ENCODE results near the gene MKLN1. TPM values are rescaled to one million over a fixed set of nuclear protein-coding genes. Genes with fewer than 3 reads are reported as not detected.

MKLN1 gene
- total and polyA plus RNA-seq, 2 donors: 14.4 to 28.9 TPM

GRCh38 chr7:131292141-131292905 is 35.4 kb upstream of the MKLN1 start:
- Histone ChIP-seq H3K9me3 (ENCODE audit: control insufficient read depth in 2 of 2, insufficient read depth in 1 of 2, low read length in 1 of 2) (no peaks in the 10 kb centered on the region), H3K27ac (ENCODE audit: low read depth in 1 of 2, low read length in 1 of 2) (no peak overlapping the region), H3K4me1 (ENCODE audit: control insufficient read depth in 2 of 2, insufficient read depth in 2 of 2, low read length in 2 of 2) (no peaks in the 10 kb centered on the region), H3K4me3 (ENCODE audit: low read length in 2 of 2) (no peak overlapping the region), H3K27me3 (ENCODE audit: control insufficient read depth in 2 of 2, insufficient read depth in 1 of 2, low read length in 1 of 2) (no peaks in the 10 kb centered on the region), H3K36me3 (ENCODE audit: control insufficient read depth in 2 of 2, insufficient read depth in 2 of 2, low read length in 1 of 2) (no peaks in the 10 kb centered on the region)
- 93% methylated on average over 4 of the region's 4 CpGs for WGBS
- no peak for DNase-seq (ENCODE audit: low read depth in 6 of 9, low spot score in 9 of 9)

GRCh38 chr7:131293018-131293417 is 34.7 kb upstream of the MKLN1 start:
- no peaks in the 10 kb centered on the region for H3K9me3 ChIP-seq (ENCODE audit: control insufficient read depth in 2 of 2, insufficient read depth in 1 of 2, low read length in 1 of 2)
- no peaks in the 10 kb centered on the region for H3K36me3 ChIP-seq (ENCODE audit: control insufficient read depth in 2 of 2, insufficient read depth in 2 of 2, low read length in 1 of 2)
- H3K4me1 ChIP-seq (ENCODE audit: control insufficient read depth in 2 of 2, insufficient read depth in 2 of 2, low read length in 2 of 2): no peaks in the 10 kb centered on the region
- H3K27ac ChIP-seq (ENCODE audit: low read depth in 1 of 2, low read length in 1 of 2): no peak overlapping the region
- 96% methylated on average over 1 of the region's 1 CpG for WGBS
- H3K27me3 ChIP-seq (ENCODE audit: control insufficient read depth in 2 of 2, insufficient read depth in 1 of 2, low read length in 1 of 2): no peaks in the 10 kb centered on the region
- DNase-seq (ENCODE audit: low read depth in 6 of 9, low spot score in 9 of 9): no peak
- H3K4me3 ChIP-seq (ENCODE audit: low read length in 2 of 2): no peak overlapping the region

- Histone ChIP-seq H3K4me1 (ENCODE audit: control insufficient read depth in 2 of 2, insufficient read depth in 2 of 2, low read length in 2 of 2) (no peaks in the 10 kb centered on the region), H3K4me3 (ENCODE audit: low read length in 2 of 2) (no peak overlapping the region), H3K27ac (ENCODE audit: low read depth in 1 of 2, low read length in 1 of 2) (no peak overlapping the region), H3K36me3 (ENCODE audit: control insufficient read depth in 2 of 2, insufficient read depth in 2 of 2, low read length in 1 of 2) (no peaks in the 10 kb centered on the region), H3K27me3 (ENCODE audit: control insufficient read depth in 2 of 2, insufficient read depth in 1 of 2, low read length in 1 of 2) (no peaks in the 10 kb centered on the region), H3K9me3 (ENCODE audit: control insufficient read depth in 2 of 2, insufficient read depth in 1 of 2, low read length in 1 of 2) (no peaks in the 10 kb centered on the region)
- WGBS: 64% methylated on average over 3 of the region's 3 CpGs
- no peak for DNase-seq (ENCODE audit: low read depth in 6 of 9, low spot score in 9 of 9)
These were observed 33.1 kb upstream of the MKLN1 start for GRCh38 chr7:131294553-131294952.

GRCh38 chr7:131298608-131298992 is 29.1 kb upstream of the MKLN1 start:
- no peak for DNase-seq (ENCODE audit: low read depth in 6 of 9, low spot score in 9 of 9)
- H3K9me3 ChIP-seq (ENCODE audit: control insufficient read depth in 2 of 2, insufficient read depth in 1 of 2, low read length in 1 of 2): no peaks in the 10 kb centered on the region
- WGBS: 96% methylated on average over 6 of the region's 6 CpGs
- H3K27ac ChIP-seq (ENCODE audit: low read depth in 1 of 2, low read length in 1 of 2): no peak overlapping the region
- no peak overlapping the region for H3K4me3 ChIP-seq (ENCODE audit: low read length in 2 of 2)
- no peaks in the 10 kb centered on the region for H3K4me1 ChIP-seq (ENCODE audit: control insufficient read depth in 2 of 2, insufficient read depth in 2 of 2, low read length in 2 of 2)
- H3K36me3 ChIP-seq (ENCODE audit: control insufficient read depth in 2 of 2, insufficient read depth in 2 of 2, low read length in 1 of 2): no peaks in the 10 kb centered on the region
- H3K27me3 ChIP-seq (ENCODE audit: control insufficient read depth in 2 of 2, insufficient read depth in 1 of 2, low read length in 1 of 2): no peaks in the 10 kb centered on the region

- no peaks in the 10 kb centered on the region for H3K36me3 ChIP-seq (ENCODE audit: control insufficient read depth in 2 of 2, insufficient read depth in 2 of 2, low read length in 1 of 2)
- no peaks in the 10 kb centered on the region for H3K4me1 ChIP-seq (ENCODE audit: control insufficient read depth in 2 of 2, insufficient read depth in 2 of 2, low read length in 2 of 2)
- no peak for DNase-seq (ENCODE audit: low read depth in 6 of 9, low spot score in 9 of 9)
- no peaks in the 10 kb centered on the region for H3K9me3 ChIP-seq (ENCODE audit: control insufficient read depth in 2 of 2, insufficient read depth in 1 of 2, low read length in 1 of 2)
- no peak overlapping the region for H3K4me3 ChIP-seq (ENCODE audit: low read length in 2 of 2)
- H3K27ac ChIP-seq (ENCODE audit: low read depth in 1 of 2, low read length in 1 of 2): no peak overlapping the region
- H3K27me3 ChIP-seq (ENCODE audit: control insufficient read depth in 2 of 2, insufficient read depth in 1 of 2, low read length in 1 of 2): no peaks in the 10 kb centered on the region
These were observed 28.6 kb upstream of the MKLN1 start for GRCh38 chr7:131299074-131299473.

- no peak overlapping the region for H3K27ac ChIP-seq (ENCODE audit: low read depth in 1 of 2, low read length in 1 of 2)
- H3K36me3 ChIP-seq (ENCODE audit: control insufficient read depth in 2 of 2, insufficient read depth in 2 of 2, low read length in 1 of 2): no peaks in the 10 kb centered on the region
- over 99% methylated on average over 2 of the region's 2 CpGs for WGBS
- no peaks in the 10 kb centered on the region for H3K9me3 ChIP-seq (ENCODE audit: control insufficient read depth in 2 of 2, insufficient read depth in 1 of 2, low read length in 1 of 2)
- no peak for DNase-seq (ENCODE audit: low read depth in 6 of 9, low spot score in 9 of 9)
- H3K27me3 ChIP-seq (ENCODE audit: control insufficient read depth in 2 of 2, insufficient read depth in 1 of 2, low read length in 1 of 2): no peaks in the 10 kb centered on the region
- no peaks in the 10 kb centered on the region for H3K4me1 ChIP-seq (ENCODE audit: control insufficient read depth in 2 of 2, insufficient read depth in 2 of 2, low read length in 2 of 2)
- no peak overlapping the region for H3K4me3 ChIP-seq (ENCODE audit: low read length in 2 of 2)
These were observed 27.6 kb upstream of the MKLN1 start for GRCh38 chr7:131300078-131300477.

GRCh38 chr7:131300572-131301466 is 26.9 kb upstream of the MKLN1 start:
- Histone ChIP-seq H3K36me3 (ENCODE audit: control insufficient read depth in 2 of 2, insufficient read depth in 2 of 2, low read length in 1 of 2) (no peaks in the 10 kb centered on the region), H3K4me3 (ENCODE audit: low read length in 2 of 2) (no peak overlapping the region), H3K4me1 (ENCODE audit: control insufficient read depth in 2 of 2, insufficient read depth in 2 of 2, low read length in 2 of 2) (no peaks in the 10 kb centered on the region), H3K27me3 (ENCODE audit: control insufficient read depth in 2 of 2, insufficient read depth in 1 of 2, low read length in 1 of 2) (no peaks in the 10 kb centered on the region), H3K9me3 (ENCODE audit: control insufficient read depth in 2 of 2, insufficient read depth in 1 of 2, low read length in 1 of 2) (peaks cover 0 to 2% of the 10 kb centered on the region in 2 donors), H3K27ac (ENCODE audit: low read depth in 1 of 2, low read length in 1 of 2) (no peak overlapping the region)
- 88% methylated on average over 8 of the region's 8 CpGs for WGBS
- DNase-seq (ENCODE audit: low read depth in 6 of 9, low spot score in 9 of 9): no peak

- H3K4me3 ChIP-seq (ENCODE audit: low read length in 2 of 2): no peak overlapping the region
- no peak for DNase-seq (ENCODE audit: low read depth in 6 of 9, low spot score in 9 of 9)
- no peaks in the 10 kb centered on the region for H3K36me3 ChIP-seq (ENCODE audit: control insufficient read depth in 2 of 2, insufficient read depth in 2 of 2, low read length in 1 of 2)
- H3K9me3 ChIP-seq (ENCODE audit: control insufficient read depth in 2 of 2, insufficient read depth in 1 of 2, low read length in 1 of 2): peaks cover 0 to 11% of the 10 kb centered on the region in 2 donors
- no peaks in the 10 kb centered on the region for H3K27me3 ChIP-seq (ENCODE audit: control insufficient read depth in 2 of 2, insufficient read depth in 1 of 2, low read length in 1 of 2)
- H3K27ac ChIP-seq (ENCODE audit: low read depth in 1 of 2, low read length in 1 of 2): no peak overlapping the region
- H3K4me1 ChIP-seq (ENCODE audit: control insufficient read depth in 2 of 2, insufficient read depth in 2 of 2, low read length in 2 of 2): no peaks in the 10 kb centered on the region
- 92% methylated on average over 4 of the region's 4 CpGs for WGBS
These were observed 25.2 kb upstream of the MKLN1 start for GRCh38 chr7:131302446-131302845.

Measured in thymus (tissue), 11 donors.